ENCODE data around the gene ADD2.

The ADD2 gene

GRCh38 chr2:70756128-70756527 is 11.9 kb downstream of the ADD2 start:
- no peaks in the 10 kb centered on the region for H3K9me3 ChIP-seq (ENCODE audit: control insufficient read depth, insufficient read depth, low read length)
- H3K27me3 ChIP-seq (ENCODE audit: control insufficient read depth, low read length): no peaks in the 10 kb centered on the region
- no peaks in the 10 kb centered on the region for H3K36me3 ChIP-seq (ENCODE audit: control insufficient read depth, low read length)
- no peaks in the 10 kb centered on the region for H3K79me2 ChIP-seq (ENCODE audit: control insufficient read depth, low read length)
- TF ChIP-seq, protein P1, sequence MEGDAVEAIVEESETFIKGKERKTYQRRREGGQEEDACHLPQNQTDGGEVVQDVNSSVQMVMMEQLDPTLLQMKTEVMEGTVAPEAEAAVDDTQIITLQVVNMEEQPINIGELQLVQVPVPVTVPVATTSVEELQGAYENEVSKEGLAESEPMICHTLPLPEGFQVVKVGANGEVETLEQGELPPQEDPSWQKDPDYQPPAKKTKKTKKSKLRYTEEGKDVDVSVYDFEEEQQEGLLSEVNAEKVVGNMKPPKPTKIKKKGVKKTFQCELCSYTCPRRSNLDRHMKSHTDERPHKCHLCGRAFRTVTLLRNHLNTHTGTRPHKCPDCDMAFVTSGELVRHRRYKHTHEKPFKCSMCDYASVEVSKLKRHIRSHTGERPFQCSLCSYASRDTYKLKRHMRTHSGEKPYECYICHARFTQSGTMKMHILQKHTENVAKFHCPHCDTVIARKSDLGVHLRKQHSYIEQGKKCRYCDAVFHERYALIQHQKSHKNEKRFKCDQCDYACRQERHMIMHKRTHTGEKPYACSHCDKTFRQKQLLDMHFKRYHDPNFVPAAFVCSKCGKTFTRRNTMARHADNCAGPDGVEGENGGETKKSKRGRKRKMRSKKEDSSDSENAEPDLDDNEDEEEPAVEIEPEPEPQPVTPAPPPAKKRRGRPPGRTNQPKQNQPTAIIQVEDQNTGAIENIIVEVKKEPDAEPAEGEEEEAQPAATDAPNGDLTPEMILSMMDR (IDR thresholded peaks at IDR 0.05; ENCODE audit: low read depth, low read length, poor library complexity, severe bottlenecking): no peak
- TF ChIP-seq EZH2phosphoT487 (IDR thresholded peaks at IDR 0.05; ENCODE audit: borderline replicate concordance, low read length): no peak
- no peak overlapping the region for H3K4me3 ChIP-seq (ENCODE audit: low read length)
- H3K27ac ChIP-seq (ENCODE audit: low read depth, low read length): no peak overlapping the region
- H3K9me2 ChIP-seq (replicated peaks; ENCODE audit: control insufficient read depth, low read length): no peaks in the 10 kb centered on the region
- no peak overlapping the region for H3K4me2 ChIP-seq (ENCODE audit: low read length)
- no peaks in the 10 kb centered on the region for H3K4me1 ChIP-seq (ENCODE audit: control insufficient read depth, low read length)
- no peaks in the 10 kb centered on the region for H4K20me1 ChIP-seq (ENCODE audit: control insufficient read depth, insufficient read depth, low read depth, low read length)
- H3F3A ChIP-seq (ENCODE audit: control insufficient read depth, insufficient read depth): no peaks in the 10 kb centered on the region

GRCh38 chr2:70753902-70754301 is 14.1 kb downstream of the ADD2 start:
- Histone ChIP-seq H4K20me1 (ENCODE audit: control insufficient read depth, insufficient read depth, low read depth, low read length) (no peaks in the 10 kb centered on the region), H3F3A (ENCODE audit: control insufficient read depth, insufficient read depth) (no peaks in the 10 kb centered on the region), H3K9me3 (ENCODE audit: control insufficient read depth, insufficient read depth, low read length) (no peaks in the 10 kb centered on the region), H3K4me3 (ENCODE audit: low read length) (no peak overlapping the region), H3K36me3 (ENCODE audit: control insufficient read depth, low read length) (no peaks in the 10 kb centered on the region), H3K79me2 (ENCODE audit: control insufficient read depth, low read length) (no peaks in the 10 kb centered on the region), H3K9me2 (replicated peaks; ENCODE audit: control insufficient read depth, low read length) (no peaks in the 10 kb centered on the region), H3K4me2 (ENCODE audit: low read length) (no peak overlapping the region), H3K27ac (ENCODE audit: low read depth, low read length) (no peak overlapping the region), H3K27me3 (ENCODE audit: control insufficient read depth, low read length) (no peaks in the 10 kb centered on the region), H3K4me1 (ENCODE audit: control insufficient read depth, low read length) (no peaks in the 10 kb centered on the region)
- TF ChIP-seq, protein P1 (IDR thresholded peaks at IDR 0.05; ENCODE audit: low read depth, low read length, poor library complexity, severe bottlenecking): no peak
- no peak for TF ChIP-seq EZH2phosphoT487 (IDR thresholded peaks at IDR 0.05; ENCODE audit: borderline replicate concordance, low read length)

DNA sequence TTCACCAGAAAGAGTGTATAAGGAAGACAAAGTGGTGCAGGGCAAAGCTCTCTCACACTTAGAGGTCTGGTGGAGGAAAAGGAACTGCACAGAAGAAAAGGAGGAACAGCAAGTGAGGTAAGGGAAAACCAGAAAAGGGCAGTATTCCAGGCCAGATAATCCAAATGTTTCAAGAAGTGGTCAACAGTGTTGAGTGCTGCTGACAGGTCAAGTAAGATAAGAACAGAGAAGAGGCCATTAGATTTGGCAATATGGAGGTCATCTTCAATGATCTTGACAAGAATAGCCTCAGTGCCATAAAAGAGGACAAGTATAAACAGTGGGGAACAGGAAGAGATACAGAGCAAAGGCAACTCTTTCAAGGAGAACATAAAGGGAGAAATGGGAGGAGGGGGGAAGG is 15.0 kb downstream of the ADD2 start:
- Histone ChIP-seq H3F3A (ENCODE audit: control insufficient read depth, insufficient read depth) (no peaks in the 10 kb centered on the region), H3K4me2 (ENCODE audit: low read length) (no peak overlapping the region)
- no peak for TF ChIP-seq EZH2phosphoT487 (IDR thresholded peaks at IDR 0.05; ENCODE audit: borderline replicate concordance, low read length)
- TF ChIP-seq, protein P1 (IDR thresholded peaks at IDR 0.05; ENCODE audit: low read depth, low read length, poor library complexity, severe bottlenecking): no peak

GRCh38 chr2:70752396-70752795 is 15.6 kb downstream of the ADD2 start:
- Histone ChIP-seq H3K79me2 (ENCODE audit: control insufficient read depth, low read length) (no peaks in the 10 kb centered on the region), H3K4me1 (ENCODE audit: control insufficient read depth, low read length) (no peaks in the 10 kb centered on the region), H3K27me3 (ENCODE audit: control insufficient read depth, low read length) (no peaks in the 10 kb centered on the region), H3K4me3 (ENCODE audit: low read length) (no peak overlapping the region), H3K9me3 (ENCODE audit: control insufficient read depth, insufficient read depth, low read length) (no peaks in the 10 kb centered on the region; the same call in 1 of the 2 replicates), H3K27ac (ENCODE audit: low read depth, low read length) (no peak overlapping the region), H3K9me2 (replicated peaks; ENCODE audit: control insufficient read depth, low read length) (no peaks in the 10 kb centered on the region), H3F3A (ENCODE audit: control insufficient read depth, insufficient read depth) (no peaks in the 10 kb centered on the region), H3K36me3 (ENCODE audit: control insufficient read depth, low read length) (no peaks in the 10 kb centered on the region), H4K20me1 (ENCODE audit: control insufficient read depth, insufficient read depth, low read depth, low read length) (no peaks in the 10 kb centered on the region), H3K4me2 (ENCODE audit: low read length) (no peak overlapping the region)
- TF ChIP-seq, protein P1 (IDR thresholded peaks at IDR 0.05; ENCODE audit: low read depth, low read length, poor library complexity, severe bottlenecking): no peak
- TF ChIP-seq EZH2phosphoT487 (IDR thresholded peaks at IDR 0.05; ENCODE audit: borderline replicate concordance, low read length): no peak

More for the DNA sequence above, 15.0 kb downstream of the ADD2 start:
- H3K9me3 ChIP-seq (ENCODE audit: control insufficient read depth, insufficient read depth, low read length): no peaks in the 10 kb centered on the region
- no peaks in the 10 kb centered on the region for H3K4me1 ChIP-seq (ENCODE audit: control insufficient read depth, low read length)
- H3K9me2 ChIP-seq (replicated peaks; ENCODE audit: control insufficient read depth, low read length): no peaks in the 10 kb centered on the region
- H3K4me3 ChIP-seq (ENCODE audit: low read length): no peak overlapping the region
- H3K27ac ChIP-seq (ENCODE audit: low read depth, low read length): no peak overlapping the region
- no peaks in the 10 kb centered on the region for H3K27me3 ChIP-seq (ENCODE audit: control insufficient read depth, low read length)
- no peaks in the 10 kb centered on the region for H3K79me2 ChIP-seq (ENCODE audit: control insufficient read depth, low read length)
- no peaks in the 10 kb centered on the region for H4K20me1 ChIP-seq (ENCODE audit: control insufficient read depth, insufficient read depth, low read depth, low read length)
- no peaks in the 10 kb centered on the region for H3K36me3 ChIP-seq (ENCODE audit: control insufficient read depth, low read length)

All from DOHH2 (cell line).